H9 (cell line): Measurements from ENCODE around the gene NEURL1B. TPM values are rescaled to one million over a fixed set of nuclear protein-coding genes. Genes with fewer than 3 reads are reported as not detected.

Experiments
- DNase-seq: peaks from one replicate; pipeline ENCODE4 v3.0.0-alpha.2; 2017
- H2AFZ ChIP-seq: one replicate; pipeline ENCODE4 v1.6.1; 2013; ENCODE audit warnings: mild to moderate bottlenecking, low read length, control low read depth, moderate library complexity
- H2AK5ac ChIP-seq: 2 replicates; pipeline ENCODE4 v1.6.1; 2013; ENCODE audit warnings: low read length, control low read depth, mixed read lengths; ENCODE audit not compliant: insufficient read length
- H2BK120ac ChIP-seq: one replicate; pipeline ENCODE4 v1.6.1; 2013; ENCODE audit warnings: low read depth, mild to moderate bottlenecking, low read length, control low read depth, inconsistent platforms; ENCODE audit not compliant: poor library complexity, severe bottlenecking
- H2BK12ac ChIP-seq: 2 replicates; pipeline ENCODE4 v1.6.1; 2013; ENCODE audit warnings: low read length, control low read depth, mixed read lengths, low read depth; ENCODE audit not compliant: insufficient read length
- H2BK15ac ChIP-seq: 2 replicates; pipeline ENCODE4 v1.6.1; 2013; ENCODE audit warnings: low read depth, low read length, control low read depth
- H2BK20ac ChIP-seq: one replicate; pipeline ENCODE4 v1.6.1; 2013; ENCODE audit warnings: low read depth, mild to moderate bottlenecking, low read length, control low read depth, inconsistent platforms; ENCODE audit not compliant: poor library complexity, severe bottlenecking
- H2BK5ac ChIP-seq: 2 replicates; pipeline ENCODE4 v1.6.1; 2013; ENCODE audit warnings: low read length, control low read depth, mixed read lengths; ENCODE audit not compliant: insufficient read length
- H3K14ac ChIP-seq: 2 replicates; pipeline ENCODE4 v1.6.1; 2013; ENCODE audit warnings: low read length, control low read depth; ENCODE audit not compliant: insufficient read depth
- H3K18ac ChIP-seq: 2 replicates; pipeline ENCODE4 v1.6.1; 2013; ENCODE audit warnings: low read depth, mild to moderate bottlenecking, mixed read lengths, low read length, control low read depth; ENCODE audit not compliant: insufficient read length
- H3K23ac ChIP-seq: 2 replicates; pipeline ENCODE4 v1.6.1; 2013; ENCODE audit warnings: low read length, control low read depth, mixed read lengths, low read depth; ENCODE audit not compliant: insufficient read length
- H3K23me2 ChIP-seq: 2 replicates; pipeline ENCODE4 v1.6.1; 2013; ENCODE audit warnings: low read depth, mild to moderate bottlenecking, mixed read lengths, low read length, control low read depth; ENCODE audit not compliant: insufficient read length, poor library complexity, severe bottlenecking
- H3K27ac ChIP-seq: 2 replicates; pipeline ENCODE4 v1.5.1; 2013; ENCODE audit warnings: low read length, control low read depth, mixed read lengths, low read depth; ENCODE audit not compliant: insufficient read length
- H3K27me3 ChIP-seq: 2 replicates; pipeline ENCODE4 v1.6.1; 2013; ENCODE audit warnings: low read length, control low read depth, inconsistent platforms; ENCODE audit not compliant: insufficient read depth
- H3K4ac ChIP-seq: 2 replicates; pipeline ENCODE4 v1.6.1; 2013; ENCODE audit warnings: low read depth, mild to moderate bottlenecking, control low read depth, inconsistent platforms, low read length, moderate library complexity
- H3K4me1 ChIP-seq: 2 replicates; pipeline ENCODE4 v1.6.1; 2013; ENCODE audit warnings: low read length, control low read depth, inconsistent platforms; ENCODE audit not compliant: insufficient read depth
- H3K4me2 ChIP-seq: 2 replicates; pipeline ENCODE4 v1.6.1; 2013; ENCODE audit warnings: low read length, control low read depth, mixed read lengths; ENCODE audit not compliant: insufficient read length, insufficient read depth
- H3K56ac ChIP-seq: 2 replicates; pipeline ENCODE4 v1.6.1; 2013; ENCODE audit warnings: low read depth, mild to moderate bottlenecking, mixed read lengths, low read length, control low read depth; ENCODE audit not compliant: insufficient read length
- H3K79me1 ChIP-seq: 2 replicates; pipeline ENCODE4 v1.6.1; 2013; ENCODE audit warnings: low read depth, mild to moderate bottlenecking, moderate library complexity, low read length, control low read depth, inconsistent platforms; ENCODE audit not compliant: insufficient read depth, poor library complexity, severe bottlenecking
- H3K79me2 ChIP-seq: 2 replicates; pipeline ENCODE4 v1.6.1; 2013; ENCODE audit warnings: low read length, control low read depth, inconsistent platforms; ENCODE audit not compliant: insufficient read depth
- H3K9ac ChIP-seq: 2 replicates; pipeline ENCODE4 v1.6.1; 2013; ENCODE audit warnings: low read length, control low read depth, mixed read lengths; ENCODE audit not compliant: insufficient read length; ENCODE audit errors: extremely low read depth
- H3K9me3 ChIP-seq: one replicate; pipeline ENCODE4 v1.6.1; 2013; ENCODE audit warnings: low read depth, low read length, inconsistent platforms; ENCODE audit not compliant: control insufficient read depth
- H3T11ph ChIP-seq: one replicate; pipeline ENCODE4 v1.6.1; 2013; ENCODE audit warnings: mild to moderate bottlenecking, low read length, control low read depth, inconsistent platforms
- H4K20me1 ChIP-seq: one replicate; pipeline ENCODE4 v1.6.1; 2013; ENCODE audit not compliant: control insufficient read depth, insufficient read length, insufficient read depth
- H4K5ac ChIP-seq: 2 replicates; pipeline ENCODE4 v1.6.1; 2013; ENCODE audit warnings: low read depth, mild to moderate bottlenecking, mixed read lengths, low read length, control low read depth; ENCODE audit not compliant: insufficient read length
- H4K8ac ChIP-seq: replicated peaks from 2 replicates; pipeline ENCODE4 v1.6.1; 2013; ENCODE audit warnings: low read length, control low read depth, mixed read lengths, low read depth; ENCODE audit not compliant: insufficient read length
- H4K91ac ChIP-seq: 2 replicates; pipeline ENCODE4 v1.6.1; 2013; ENCODE audit warnings: low read depth, mild to moderate bottlenecking, moderate library complexity, mixed read lengths, low read length, control low read depth; ENCODE audit not compliant: insufficient read length
- H3K27ac Mint-ChIP-seq, 3 experiments: 2 replicates in 2 of 3; 3 replicates in 1 of 3; pipeline ENCODE4 v1.8.0; 2020 to 2021; ENCODE audit warnings: mixed read lengths in 3 of 3, mild to moderate bottlenecking in 1 of 3, moderate library complexity in 1 of 3
- H3K27me3 Mint-ChIP-seq: 2 replicates; pipeline ENCODE4 v1.8.0; 2021; ENCODE audit warnings: low read depth, mild to moderate bottlenecking, moderate library complexity, mixed read lengths
- H3K36me3 Mint-ChIP-seq, 3 experiments: 2 replicates in 2 of 3; 3 replicates in 1 of 3; pipeline ENCODE4 v1.8.0; 2020 to 2021; ENCODE audit warnings: low read depth in 3 of 3, mixed read lengths in 3 of 3; ENCODE audit not compliant: insufficient read depth in 1 of 3
- H3K4me1 Mint-ChIP-seq, 2 experiments: 2 replicates each; pipeline ENCODE4 v1.8.0; 2020; ENCODE audit warnings: mixed read lengths in 2 of 2
- H3K4me3 Mint-ChIP-seq, 2 experiments: 2 replicates in 1 of 2; 3 replicates in 1 of 2; pipeline ENCODE4 v1.8.0; 2020 to 2021; ENCODE audit warnings: mild to moderate bottlenecking in 2 of 2, mixed read lengths in 2 of 2, moderate library complexity in 1 of 2
- H3K9me3 Mint-ChIP-seq, 2 experiments: 2 replicates in 1 of 2; 3 replicates in 1 of 2; pipeline ENCODE4 v1.8.0; 2020; ENCODE audit warnings: mild to moderate bottlenecking in 2 of 2, mixed read lengths in 2 of 2, moderate library complexity in 1 of 2
- WGBS: extraction: QIAGEN DNeasy Blood & Tissue Kit; methylation state at CpG from one replicate; pipeline ENCODE4 v1.1.7; 2013; ENCODE audit warnings: missing lambda C conversion rate, low lambda C conversion rate, mixed read lengths; ENCODE audit not compliant: insufficient read length; ENCODE audit errors: extremely low coverage; 5-methylcytosine and 5-hydroxymethylcytosine counted together
- total RNA-seq: library from RNA; stranded (reverse); gene quantifications from 2 replicates; pipeline ENCODE4 v1.2.1, GENCODE V29; 2021
- TF ChIP-seq, protein P1 (sequence below): fragments of 200-600 bp; sonication (generic); conservative IDR thresholded peaks from 3 replicates; pipeline ENCODE4 v1.8.0; 2021; ENCODE audit warnings: antibody characterized with exemption, mild to moderate bottlenecking

NEURL1B gene
- total RNA-seq, 1 experiment from 2014 or later: 3.6 TPM

DNA sequence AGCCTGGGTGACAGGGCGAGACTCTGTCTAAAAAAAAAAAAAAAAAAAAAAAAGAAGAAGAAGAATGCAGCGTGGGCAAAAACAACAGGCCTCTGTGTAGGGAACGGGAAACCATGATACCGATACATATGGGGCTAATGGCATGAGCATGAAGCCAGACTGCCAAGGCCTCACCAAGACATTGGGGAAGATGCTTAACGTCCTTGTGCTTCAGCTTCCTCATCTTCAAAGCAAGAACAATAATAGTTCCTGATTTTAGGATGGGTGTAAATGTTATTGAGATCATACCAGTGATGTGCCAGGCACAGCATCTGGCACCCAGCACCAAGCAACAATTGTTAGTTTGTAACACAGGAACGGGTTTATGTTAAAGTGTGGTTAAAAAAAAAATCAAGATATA is 51.4 kb downstream of the NEURL1B start:
- Histone ChIP-seq H3K14ac (no peak overlapping the region), H3K23me2 (peaks cover 5% of the 10 kb centered on the region), H4K91ac (no peak overlapping the region), H4K5ac (no peak overlapping the region), H3K18ac (no peak overlapping the region), H3K9me3 (no peaks in the 10 kb centered on the region), H2BK12ac (no peak overlapping the region), H2BK120ac (no peak overlapping the region), H2AK5ac (no peak overlapping the region), H4K8ac (no peak overlapping the region), H3K9ac (no peak overlapping the region), H3K27ac (no peak overlapping the region), H3K23ac (no peak overlapping the region), H3K4me1 (no peaks in the 10 kb centered on the region), H3K4ac (no peak overlapping the region), H2BK20ac (no peak overlapping the region), H3K56ac (no peak overlapping the region), H2BK5ac (no peak overlapping the region), H3K79me2 (no peaks in the 10 kb centered on the region), H3K4me2 (no peak overlapping the region), H4K20me1 (no peaks in the 10 kb centered on the region), H3K79me1 (no peaks in the 10 kb centered on the region), H2BK15ac (no peak overlapping the region), H3T11ph (no peak overlapping the region), H3K27me3 (no peaks in the 10 kb centered on the region), H2AFZ (no peak overlapping the region)
- peaks cover 16% of the 10 kb centered on the region for H3K27me3 Mint-ChIP-seq
- TF ChIP-seq, protein P1, sequence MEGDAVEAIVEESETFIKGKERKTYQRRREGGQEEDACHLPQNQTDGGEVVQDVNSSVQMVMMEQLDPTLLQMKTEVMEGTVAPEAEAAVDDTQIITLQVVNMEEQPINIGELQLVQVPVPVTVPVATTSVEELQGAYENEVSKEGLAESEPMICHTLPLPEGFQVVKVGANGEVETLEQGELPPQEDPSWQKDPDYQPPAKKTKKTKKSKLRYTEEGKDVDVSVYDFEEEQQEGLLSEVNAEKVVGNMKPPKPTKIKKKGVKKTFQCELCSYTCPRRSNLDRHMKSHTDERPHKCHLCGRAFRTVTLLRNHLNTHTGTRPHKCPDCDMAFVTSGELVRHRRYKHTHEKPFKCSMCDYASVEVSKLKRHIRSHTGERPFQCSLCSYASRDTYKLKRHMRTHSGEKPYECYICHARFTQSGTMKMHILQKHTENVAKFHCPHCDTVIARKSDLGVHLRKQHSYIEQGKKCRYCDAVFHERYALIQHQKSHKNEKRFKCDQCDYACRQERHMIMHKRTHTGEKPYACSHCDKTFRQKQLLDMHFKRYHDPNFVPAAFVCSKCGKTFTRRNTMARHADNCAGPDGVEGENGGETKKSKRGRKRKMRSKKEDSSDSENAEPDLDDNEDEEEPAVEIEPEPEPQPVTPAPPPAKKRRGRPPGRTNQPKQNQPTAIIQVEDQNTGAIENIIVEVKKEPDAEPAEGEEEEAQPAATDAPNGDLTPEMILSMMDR: no peak
- H3K4me1 Mint-ChIP-seq: peaks cover 27 to 37% of the 10 kb centered on the region in 2 experiments
- no peak overlapping the region for H3K27ac Mint-ChIP-seq
- no peak overlapping the region for H3K4me3 Mint-ChIP-seq
- no peak for DNase-seq
- H3K36me3 Mint-ChIP-seq: 0 out of 7 replicates have a peak, but pooled peaks cover 0 to 8% (median 2%) of the 10 kb centered on the region in 3 experiments
- no CpG with 5 or more reads among the region's 6 CpGs for WGBS
- no peaks in the 10 kb centered on the region for H3K9me3 Mint-ChIP-seq
